HG03097 (cell line): ENCODE measurements around the gene GPR137.
"Not testable (repeated sequence)": the region's sequence is repeated elsewhere in the genome, so short reads cannot be mapped to it uniquely, and the experiment has no call there.

Experiments
- ATAC-seq: cut with Tn5 transposase; IDR thresholded peaks from one replicate; pipeline ENCODE4 v1.9.1; 2021; ENCODE audit not compliant: unreplicated experiment, low FRiP score

The GPR137 gene

GRCh38 chr11:64284962-64285884 lies at the start of gene GPR137:
Gene GPR137 (plus strand): TSS chr11:64285848. CDS start chr11:64286525, 677 bp downstream.
- ATAC-seq, result peak; percentile 58

- no peak for ATAC-seq
Measured at GRCh38 chr11:64237484-64237951, 48.1 kb upstream of the GPR137 start.

GRCh38 chr11:64238076-64238475 lies 47.6 kb upstream of the GPR137 start:
- no peak for ATAC-seq

GRCh38 chr11:64238999-64239398 lies 46.6 kb upstream of the GPR137 start:
- no peak for ATAC-seq

- ATAC-seq, result peak; percentile 12
Measured at GRCh38 chr11:64239662-64240434, 45.8 kb upstream of the GPR137 start.

GRCh38 chr11:64240435-64241240 lies 45.0 kb upstream of the GPR137 start, which contains the start of gene FKBP2:
Gene FKBP2 (plus strand): TSS chr11:64241095. CDS start chr11:64242388, 1,293 bp downstream.
- ATAC-seq, result peak; percentile 48

GRCh38 chr11:64241241-64241490 lies 44.5 kb upstream of the GPR137 start:
- ATAC-seq, result peak; percentile 54

GRCh38 chr11:64241491-64242374 lies 43.9 kb upstream of the GPR137 start:
- peak; percentile 54 for ATAC-seq

GRCh38 chr11:64243236-64243854 lies 42.3 kb upstream of the GPR137 start:
- ATAC-seq, result no peak

GRCh38 chr11:64244107-64244506 lies 41.5 kb upstream of the GPR137 start:
- no peak for ATAC-seq

- no peak for ATAC-seq
Measured at GRCh38 chr11:64244966-64245365, 40.7 kb upstream of the GPR137 start.

- ATAC-seq, result no peak
Measured at GRCh38 chr11:64245401-64245796, 40.2 kb upstream of the GPR137 start.

GRCh38 chr11:64245797-64246620 lies 39.6 kb upstream of the GPR137 start:
- ATAC-seq, result no peak

GRCh38 chr11:64246621-64246870 lies 39.1 kb upstream of the GPR137 start:
- ATAC-seq, result not testable (repeated sequence)

GRCh38 chr11:64246871-64247728 lies 38.5 kb upstream of the GPR137 start, which contains the start of gene PPP1R14B:
Gene PPP1R14B (minus strand): TSS chr11:64246943. CDS start chr11:64246673, 270 bp downstream.
- ATAC-seq, result peak; percentile 32

GRCh38 chr11:64247729-64248531 lies 37.7 kb upstream of the GPR137 start:
- ATAC-seq, result no peak

- no peak for ATAC-seq
Measured at GRCh38 chr11:64248578-64248977, 37.1 kb upstream of the GPR137 start.
